SW 1271 (cell line): ENCODE measurements around the gene INSYN2B.
"Not testable (repeated sequence)": the region's sequence is repeated elsewhere in the genome, so short reads cannot be mapped to it uniquely, and the experiment has no call there.

Experiments used
- DNase-seq, 2 experiments: peaks; one replicate each; lab custom pipeline; 2025; lab: John Stamatoyannopoulos, UW

The INSYN2B gene

DNA sequence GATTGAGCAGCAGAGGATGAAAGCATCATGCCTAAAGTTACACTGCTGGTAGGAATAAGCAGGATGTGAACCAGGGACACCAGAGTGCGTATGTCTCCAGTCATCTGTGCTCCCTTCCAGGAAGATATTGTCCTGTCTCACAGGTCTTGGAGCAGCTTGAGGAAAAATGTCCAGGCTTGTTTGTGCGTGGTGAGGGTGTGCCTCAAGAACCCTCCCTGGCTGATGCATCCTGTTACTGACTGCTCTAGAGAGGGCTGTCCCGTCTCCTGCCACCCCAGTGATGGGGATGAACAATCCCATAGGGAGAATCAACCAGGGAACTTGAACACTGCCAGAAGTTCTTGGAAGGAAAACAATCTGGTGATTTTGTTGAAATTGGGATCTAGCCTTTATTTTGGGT, 132.0 kb downstream of the INSYN2B start:
- DNase-seq: no peak

DNA sequence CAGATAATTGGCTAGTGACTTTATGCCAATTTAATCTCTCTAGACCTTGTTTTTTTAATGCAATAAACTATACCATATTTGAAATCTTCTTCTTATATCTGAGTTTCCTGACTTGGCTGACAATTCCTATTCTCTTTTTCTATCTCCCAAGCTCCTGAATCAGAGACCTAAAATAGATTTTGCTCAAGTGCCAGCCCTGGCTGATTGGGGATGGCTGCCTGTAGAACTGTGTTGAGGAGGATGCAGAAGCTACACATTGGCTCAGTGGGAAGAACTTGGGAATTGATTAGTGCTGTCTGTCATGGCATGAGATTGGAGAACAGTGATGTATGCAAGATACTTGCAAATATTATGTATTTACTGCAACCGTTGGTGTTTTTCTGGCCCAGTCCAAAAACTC, 132.8 kb downstream of the INSYN2B start:
- DNase-seq: no peak

DNA sequence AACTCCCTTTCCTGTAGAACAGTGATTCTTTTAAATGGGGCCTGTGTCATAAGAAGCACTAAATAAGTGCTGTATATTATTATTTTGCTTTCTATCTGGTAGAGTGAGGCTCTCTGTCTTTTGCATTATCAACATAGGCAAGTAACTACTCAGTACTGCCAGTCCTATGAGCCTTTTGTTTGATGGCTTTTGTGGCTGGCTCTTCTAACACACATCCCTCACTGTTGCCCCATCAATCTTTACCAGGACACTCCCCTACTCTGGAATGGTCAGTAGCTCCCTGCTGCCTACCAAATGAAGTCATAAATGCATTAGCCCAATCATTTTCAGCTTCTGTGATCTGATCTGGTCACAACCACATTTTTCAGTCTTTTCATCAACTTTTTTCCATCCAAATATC, 137.6 kb downstream of the INSYN2B start:
- DNase-seq: no peak

DNA sequence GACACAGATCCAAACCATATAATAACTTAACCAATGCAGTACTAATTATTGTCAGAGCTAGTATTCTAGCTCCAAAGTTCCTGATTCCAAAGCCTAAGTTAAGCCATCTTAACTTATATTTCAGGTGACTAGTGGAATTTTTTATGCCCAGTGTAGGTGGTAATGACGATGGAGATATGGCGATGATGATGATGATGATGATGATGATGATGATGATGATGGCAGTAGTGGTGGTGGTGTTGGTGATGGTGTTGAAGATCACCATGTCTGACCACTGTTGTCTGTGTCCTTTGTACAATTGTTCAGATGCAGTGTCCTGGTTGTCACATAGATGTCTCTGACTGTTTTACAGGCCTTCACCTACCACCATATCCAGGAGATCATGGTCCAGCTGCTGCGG, 139.9 kb downstream of the INSYN2B start:
- no peak for DNase-seq

DNA sequence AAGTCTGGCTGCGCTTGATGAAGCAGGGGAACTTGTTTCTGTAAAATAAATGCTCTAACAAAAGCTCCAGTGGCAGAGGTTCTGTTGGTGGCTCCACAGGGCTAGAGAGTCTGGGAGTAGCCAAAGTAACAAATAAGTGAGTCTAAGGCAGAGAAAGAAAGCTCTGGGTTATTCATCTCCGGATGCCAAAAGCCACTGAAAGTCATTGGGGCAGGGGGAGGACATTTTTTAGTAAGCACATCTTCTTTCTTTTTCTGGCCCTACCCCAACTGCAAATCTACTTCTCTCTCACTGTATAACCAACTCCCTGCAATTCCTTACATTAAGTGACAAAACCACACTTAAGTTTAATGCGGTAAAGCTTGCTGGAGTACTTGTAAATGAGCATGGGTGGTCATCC, 141.6 kb downstream of the INSYN2B start:
- DNase-seq: no peak

DNA sequence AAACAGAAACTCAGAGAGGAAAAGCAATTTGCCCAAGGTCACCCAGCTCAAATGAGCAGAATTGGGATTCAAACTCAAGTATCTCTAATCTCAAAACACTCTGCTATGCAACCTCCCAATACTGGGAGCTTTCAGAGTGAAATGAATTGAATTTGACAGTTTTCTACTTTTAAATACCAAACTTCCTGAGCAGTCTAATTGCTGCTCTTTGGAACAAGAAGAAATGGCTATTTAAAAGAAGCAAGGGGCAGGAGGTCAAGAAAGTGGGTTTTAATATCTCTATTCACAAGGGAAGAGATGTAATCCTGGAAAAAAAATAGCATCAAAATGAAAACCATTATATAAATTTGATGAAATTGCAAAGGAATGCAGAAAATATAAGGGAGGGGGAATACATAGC, 142.6 kb downstream of the INSYN2B start:
- DNase-seq: no peak

DNA sequence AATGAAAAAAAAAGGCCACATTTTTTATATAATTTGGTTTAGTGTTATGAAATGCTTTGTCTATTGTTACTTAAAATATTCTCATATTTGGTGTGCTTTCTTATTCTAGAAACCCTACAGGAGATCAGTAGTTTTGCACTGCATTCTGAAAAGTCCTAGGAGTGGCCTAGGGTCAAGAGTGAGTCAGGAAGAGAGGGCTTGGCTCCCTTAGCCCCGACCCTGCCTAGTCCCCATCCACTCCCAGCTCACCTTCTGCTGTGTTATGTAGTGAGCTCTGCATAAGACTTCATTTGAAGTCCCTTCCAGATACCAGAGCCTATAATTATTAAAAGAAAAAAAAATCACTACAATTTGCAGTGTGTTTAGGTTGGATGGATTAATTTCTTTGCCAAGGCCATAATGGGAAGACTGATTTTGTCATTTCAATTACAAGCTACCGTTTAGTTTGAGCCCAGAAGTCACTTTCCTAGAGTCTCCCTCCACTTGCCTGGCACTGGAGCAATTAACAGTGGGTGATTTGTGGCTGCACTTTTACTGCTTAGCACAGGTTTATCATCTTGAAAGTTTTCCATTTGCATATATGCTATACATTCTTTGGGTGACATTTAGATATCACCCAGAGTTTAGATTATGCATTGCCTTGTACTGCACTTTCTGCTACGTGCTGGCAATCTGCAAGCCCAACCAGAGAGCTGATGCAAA, 143.3 kb downstream of the INSYN2B start:
- DNase-seq: no peak

DNA sequence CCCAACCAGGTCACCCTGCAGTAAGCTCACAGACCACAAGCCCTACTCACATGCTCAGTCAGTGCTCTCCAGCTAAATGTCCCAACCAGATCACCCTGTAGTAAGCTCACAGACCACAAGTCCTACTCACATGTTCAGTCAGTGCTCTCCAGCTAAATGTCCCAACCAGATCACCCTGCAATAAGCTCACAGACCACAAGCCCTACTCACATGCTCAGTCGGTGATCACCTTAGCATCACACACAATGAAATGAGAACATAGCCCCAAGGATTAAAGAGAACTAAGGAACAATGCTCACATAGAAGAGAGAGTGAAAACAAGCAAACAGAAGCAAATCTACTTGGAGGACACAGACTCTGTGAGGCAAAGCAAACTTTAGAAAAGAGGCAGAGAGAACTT, 145.8 kb downstream of the INSYN2B start:
- not testable (repeated sequence) for DNase-seq

DNA sequence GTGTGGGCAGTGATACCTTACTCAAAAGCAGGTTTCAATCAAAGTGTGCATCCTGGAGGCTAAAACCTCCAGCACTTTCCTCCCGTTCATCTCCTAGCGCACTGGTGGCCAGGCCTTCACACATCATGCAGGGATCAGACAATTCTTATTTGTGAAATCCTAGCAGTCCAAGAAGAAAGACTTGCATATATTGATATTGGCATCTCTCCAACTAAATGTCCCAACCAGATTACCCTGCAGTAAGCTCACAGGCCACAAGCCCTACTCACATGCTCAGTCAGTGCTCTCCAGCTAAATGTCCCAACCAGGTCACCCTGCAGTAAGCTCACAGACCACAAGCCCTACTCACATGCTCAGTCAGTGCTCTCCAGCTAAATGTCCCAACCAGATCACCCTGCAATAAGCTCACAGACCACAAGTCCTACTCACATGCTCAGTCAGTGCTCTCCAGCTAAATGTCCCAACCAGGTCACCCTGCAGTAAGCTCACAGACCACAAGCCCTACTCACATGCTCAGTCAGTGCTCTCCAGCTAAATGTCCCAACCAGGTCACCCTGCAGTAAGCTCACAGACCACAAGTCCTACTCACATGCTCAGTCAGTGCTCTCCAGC, 146.5 kb downstream of the INSYN2B start:
- not testable (repeated sequence) for DNase-seq

DNA sequence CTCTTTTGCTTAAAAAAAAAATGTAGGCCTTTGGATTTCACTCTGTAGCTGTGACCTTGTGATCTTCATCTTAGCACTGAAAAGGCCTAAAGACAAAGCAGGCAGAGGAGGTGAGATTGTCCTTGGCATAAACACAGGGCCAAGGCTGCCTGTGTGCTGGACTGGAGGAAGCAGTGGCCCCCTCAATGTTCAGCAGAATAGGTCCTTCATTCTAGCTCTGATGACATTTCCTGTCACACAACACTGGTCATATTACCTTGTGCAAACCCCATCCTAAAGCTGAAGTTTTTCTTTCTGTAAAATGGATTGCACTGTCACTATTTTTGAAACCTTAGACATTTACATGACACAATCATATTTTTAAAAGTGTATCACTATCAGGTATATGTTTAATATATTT, 147.4 kb downstream of the INSYN2B start:
- no peak for DNase-seq

DNA sequence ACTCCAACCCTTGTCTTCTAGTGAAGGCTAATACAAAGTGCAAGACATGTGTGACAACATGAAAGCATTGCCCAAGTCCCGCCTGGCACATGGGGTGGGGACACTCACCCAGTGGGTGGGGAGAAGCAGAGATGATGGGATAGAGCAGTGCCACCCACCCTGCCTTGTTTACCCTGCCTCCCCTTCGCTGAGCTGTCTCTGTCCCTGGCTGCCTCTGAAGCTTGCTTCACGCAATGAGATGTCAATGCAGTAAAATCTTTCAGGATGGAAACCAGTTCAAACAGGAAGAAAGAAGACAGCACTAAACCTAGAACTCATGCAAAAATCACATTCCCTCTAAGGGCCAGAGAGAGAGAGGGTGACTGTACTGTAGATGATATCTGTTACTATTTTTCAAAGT, 148.0 kb downstream of the INSYN2B start:
- DNase-seq: no peak

DNA sequence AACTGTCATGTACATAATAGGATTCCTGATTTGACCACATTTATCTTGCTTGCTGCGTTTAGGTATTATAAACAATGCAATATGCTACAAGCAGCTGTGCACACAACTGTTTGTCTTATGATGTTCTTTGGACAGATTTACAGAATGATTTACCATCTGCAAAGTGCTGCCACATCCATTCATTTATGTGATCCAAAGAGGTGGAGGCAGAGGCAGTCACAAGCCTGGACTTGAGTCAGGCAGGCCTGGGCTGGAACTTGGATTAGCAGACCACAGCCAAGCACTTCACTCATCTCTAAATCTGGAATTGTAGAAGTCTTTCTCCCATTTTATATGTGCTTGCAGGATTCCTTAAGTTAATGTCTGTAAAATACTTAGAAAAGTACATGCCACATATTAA, 149.0 kb downstream of the INSYN2B start:
- no peak for DNase-seq

DNA sequence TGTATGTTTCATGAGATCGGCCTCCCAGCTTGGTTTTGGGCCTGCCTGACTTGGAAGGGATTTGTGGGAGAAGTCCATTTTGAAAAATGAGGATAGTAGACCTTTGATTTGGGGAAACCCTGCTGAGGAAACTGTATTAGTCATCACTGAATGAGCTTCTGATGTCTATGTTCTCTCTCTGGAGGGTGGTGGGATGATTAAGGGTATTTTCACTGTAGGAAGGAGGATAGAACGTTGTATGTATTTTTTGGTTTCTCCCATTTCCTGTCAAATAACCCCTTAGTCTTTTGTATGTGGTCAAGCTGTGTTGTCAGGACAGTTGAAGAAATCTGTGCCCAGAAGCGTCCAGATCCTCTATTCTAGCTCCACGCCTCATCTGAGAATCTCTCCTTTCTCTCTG, 151.9 kb downstream of the INSYN2B start:
- DNase-seq: no peak

DNA sequence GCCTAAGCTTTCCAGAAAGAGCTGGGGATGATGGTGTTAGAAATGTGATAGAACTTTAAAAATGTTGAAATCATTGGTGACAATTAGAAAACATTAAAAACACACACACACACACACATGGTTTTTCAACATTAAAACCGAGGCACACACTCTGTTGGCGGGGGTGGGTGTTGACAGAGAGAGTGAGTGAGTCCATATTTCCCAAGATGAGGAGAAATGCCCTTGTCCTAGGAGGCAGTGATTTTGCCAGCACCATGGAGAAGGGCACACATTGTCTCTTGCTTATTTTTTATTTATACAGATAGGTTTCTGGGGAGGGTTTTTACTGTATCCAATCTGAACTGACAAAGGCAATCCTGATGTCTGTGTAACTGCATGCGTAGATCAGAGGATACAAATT, 152.5 kb downstream of the INSYN2B start:
- DNase-seq: no peak

DNA sequence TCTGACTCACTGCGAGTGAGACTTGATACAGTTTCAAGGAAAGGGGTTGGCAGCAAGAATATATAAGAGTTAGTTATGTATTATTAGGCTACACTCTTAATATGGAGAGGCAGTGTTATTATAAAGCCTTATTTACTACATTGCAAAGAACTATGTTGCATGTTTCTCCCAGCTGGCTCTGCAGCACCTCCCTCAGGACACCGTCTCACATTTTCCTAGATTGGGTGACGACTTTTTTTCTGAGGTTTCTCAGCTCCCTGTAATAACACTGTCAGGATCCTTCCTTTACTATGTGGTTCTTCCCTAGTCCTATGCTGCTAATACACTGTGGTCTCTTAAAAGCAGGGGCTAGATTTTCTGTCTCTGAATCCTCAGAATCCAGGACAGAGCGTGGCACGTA, 153.7 kb downstream of the INSYN2B start:
- no peak for DNase-seq

DNA sequence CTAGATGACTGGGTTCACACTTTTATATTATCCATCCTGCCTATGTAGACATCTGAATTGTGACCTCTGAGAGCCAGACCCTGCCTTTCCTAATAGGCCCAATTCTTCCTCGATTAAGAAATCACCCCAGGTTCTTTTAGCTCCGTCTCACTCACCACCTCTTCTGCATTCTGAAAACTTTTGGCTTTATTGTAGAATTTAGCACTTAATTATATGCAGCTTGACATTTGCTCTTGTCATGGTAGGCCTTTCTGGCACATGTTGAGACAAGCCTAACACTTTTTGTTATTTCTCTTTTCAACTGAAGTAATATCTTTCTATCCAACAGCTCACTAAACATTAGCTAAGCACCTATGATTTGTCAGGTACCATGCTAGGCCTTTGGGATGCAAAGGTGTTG, 163.3 kb downstream of the INSYN2B start:
- DNase-seq: no peak

DNA sequence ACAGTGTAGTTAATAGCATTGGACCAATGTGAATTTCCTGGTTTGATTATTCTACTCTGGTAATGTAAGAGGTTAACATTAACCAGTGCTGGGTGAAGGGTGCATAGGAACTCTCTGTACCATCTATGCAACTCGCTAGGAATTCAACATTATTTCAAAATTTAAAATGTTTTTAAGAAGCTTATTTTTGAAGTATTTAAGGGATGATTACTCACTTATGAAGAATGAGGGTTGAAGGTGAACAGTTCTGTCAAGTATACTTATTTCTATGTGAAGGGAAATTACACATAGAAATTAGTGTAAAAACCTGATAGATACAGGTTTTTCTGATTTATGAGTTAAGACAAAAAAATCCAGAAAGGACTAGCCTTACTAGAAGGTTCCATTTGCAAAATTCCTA, 165.8 kb downstream of the INSYN2B start:
- DNase-seq: no peak
